ENCODE results near the gene RPLP1.
A peak's percentile ranks its signal among the peaks of the same experiment; 100 is the strongest.

DNA sequence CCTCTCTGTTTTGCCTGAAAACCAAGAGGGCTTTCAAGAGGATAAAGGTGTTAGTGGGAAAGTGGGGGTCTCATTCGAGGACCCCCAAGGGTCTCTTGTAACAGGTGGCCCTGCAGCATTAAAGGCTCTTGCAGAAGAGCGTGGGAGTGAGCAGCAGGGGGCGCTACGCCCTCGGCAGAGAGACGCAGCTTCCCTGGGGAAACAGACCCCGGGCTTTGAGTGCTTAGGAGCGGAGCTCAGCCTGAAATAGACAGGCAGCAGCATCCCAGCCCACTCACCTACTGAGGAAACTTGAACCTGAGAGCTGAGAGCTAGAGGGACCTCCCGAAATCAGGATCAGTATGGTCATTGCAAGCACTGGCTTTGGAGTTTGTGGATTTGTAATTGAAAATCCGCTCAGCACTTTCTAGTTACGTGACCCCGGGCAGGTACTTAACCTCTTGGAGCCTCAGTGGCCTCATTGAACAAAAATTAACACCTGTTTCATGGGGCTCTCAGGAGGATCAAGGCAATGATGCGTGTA, 25.7 kb downstream of the RPLP1 start:
- TF ChIP-seq POLR2A (IDR thresholded peaks at IDR 0.05) (no peak), POLR2AphosphoS5 (IDR thresholded peaks at IDR 0.05) (no peak), EP300 (IDR thresholded peaks at IDR 0.05) (no peak)
- TF ChIP-seq, protein P1, sequence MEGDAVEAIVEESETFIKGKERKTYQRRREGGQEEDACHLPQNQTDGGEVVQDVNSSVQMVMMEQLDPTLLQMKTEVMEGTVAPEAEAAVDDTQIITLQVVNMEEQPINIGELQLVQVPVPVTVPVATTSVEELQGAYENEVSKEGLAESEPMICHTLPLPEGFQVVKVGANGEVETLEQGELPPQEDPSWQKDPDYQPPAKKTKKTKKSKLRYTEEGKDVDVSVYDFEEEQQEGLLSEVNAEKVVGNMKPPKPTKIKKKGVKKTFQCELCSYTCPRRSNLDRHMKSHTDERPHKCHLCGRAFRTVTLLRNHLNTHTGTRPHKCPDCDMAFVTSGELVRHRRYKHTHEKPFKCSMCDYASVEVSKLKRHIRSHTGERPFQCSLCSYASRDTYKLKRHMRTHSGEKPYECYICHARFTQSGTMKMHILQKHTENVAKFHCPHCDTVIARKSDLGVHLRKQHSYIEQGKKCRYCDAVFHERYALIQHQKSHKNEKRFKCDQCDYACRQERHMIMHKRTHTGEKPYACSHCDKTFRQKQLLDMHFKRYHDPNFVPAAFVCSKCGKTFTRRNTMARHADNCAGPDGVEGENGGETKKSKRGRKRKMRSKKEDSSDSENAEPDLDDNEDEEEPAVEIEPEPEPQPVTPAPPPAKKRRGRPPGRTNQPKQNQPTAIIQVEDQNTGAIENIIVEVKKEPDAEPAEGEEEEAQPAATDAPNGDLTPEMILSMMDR (IDR thresholded peaks at IDR 0.05), result peak; percentile 55 to 80
